ENCODE measurements around the gene TPO.
"Not testable (repeated sequence)": the region's sequence is repeated elsewhere in the genome, so short reads cannot be mapped to it uniquely, and the experiment has no call there.

Gene TPO

DNA sequence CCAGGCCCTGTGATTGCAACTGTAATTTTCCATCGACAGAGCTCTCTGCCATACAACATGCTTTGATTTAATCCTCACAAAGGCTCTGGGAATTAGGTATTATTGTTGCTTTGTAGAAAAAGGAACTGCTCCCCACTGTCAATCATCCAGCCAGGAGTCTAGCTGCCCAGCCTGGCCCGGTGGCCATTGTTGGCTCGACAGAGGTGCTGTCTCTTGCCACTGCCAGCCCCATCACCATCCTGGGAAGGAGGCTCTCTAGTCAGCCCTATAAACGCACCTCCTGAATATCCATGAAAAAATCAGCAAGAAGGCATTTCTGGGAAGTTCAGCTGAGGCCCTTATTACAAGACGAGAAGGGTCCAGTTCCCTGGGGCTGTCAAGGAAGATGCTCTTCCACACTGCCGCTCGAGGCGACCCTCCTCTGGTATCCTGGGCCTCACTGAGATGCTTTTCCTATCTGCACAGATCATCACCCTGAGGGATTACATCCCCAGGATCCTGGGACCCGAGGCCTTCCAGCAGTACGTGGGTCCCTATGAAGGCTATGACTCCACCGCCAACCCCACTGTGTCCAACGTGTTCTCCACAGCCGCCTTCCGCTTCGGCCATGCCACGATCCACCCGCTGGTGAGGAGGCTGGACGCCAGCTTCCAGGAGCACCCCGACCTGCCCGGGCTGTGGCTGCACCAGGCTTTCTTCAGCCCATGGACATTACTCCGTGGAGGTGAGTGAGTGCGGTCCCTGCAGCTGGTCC lies 71.0 kb downstream of the TPO start:
- no peak for DNase-seq (ENCODE audit: low spot score)

GRCh38 chr2:1486670-1487069 lies 73.4 kb downstream of the TPO start:
- DNase-seq (ENCODE audit: low spot score): no peak

DNA sequence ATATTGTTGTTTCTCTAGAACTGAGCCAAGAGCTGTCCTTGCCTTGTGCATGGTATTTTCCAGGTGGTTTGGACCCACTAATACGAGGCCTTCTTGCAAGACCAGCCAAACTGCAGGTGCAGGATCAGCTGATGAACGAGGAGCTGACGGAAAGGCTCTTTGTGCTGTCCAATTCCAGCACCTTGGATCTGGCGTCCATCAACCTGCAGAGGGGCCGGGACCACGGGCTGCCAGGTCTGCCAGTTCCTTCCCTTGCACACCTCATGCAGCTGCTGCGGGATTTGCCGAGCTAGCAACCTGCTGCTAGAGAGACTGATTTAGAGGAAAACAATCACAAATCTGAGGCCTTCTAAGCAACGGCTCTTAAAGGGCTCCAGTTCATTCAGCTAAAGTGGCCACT lies 74.5 kb downstream of the TPO start:
- no peak for DNase-seq (ENCODE audit: low spot score)

DNA sequence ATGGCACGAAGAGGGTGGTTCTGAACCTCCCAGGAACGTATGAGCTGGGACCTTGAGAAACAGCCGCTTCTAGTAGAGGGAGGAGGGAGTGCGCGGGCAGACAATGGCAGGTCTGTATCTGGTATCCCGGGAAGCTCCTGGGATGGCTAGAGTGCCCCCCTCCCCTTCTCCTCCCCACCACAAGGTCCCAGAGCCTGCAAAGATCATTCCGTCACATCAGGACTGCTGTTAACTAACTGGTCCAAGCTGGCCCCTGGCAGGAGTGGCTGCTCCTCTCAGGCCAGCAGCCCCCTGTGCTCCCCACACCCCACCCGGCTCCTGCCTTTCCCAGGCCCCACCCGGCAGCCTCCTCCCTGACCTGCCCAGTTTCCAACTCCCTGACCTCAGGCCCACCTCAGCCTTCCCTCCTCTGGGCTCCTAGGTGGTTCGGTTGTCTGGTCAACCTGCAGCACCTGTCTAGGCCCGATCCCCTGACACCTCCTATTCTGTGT lies 75.0 kb downstream of the TPO start:
- no peak for DNase-seq (ENCODE audit: low spot score)

- no peak for DNase-seq (ENCODE audit: low spot score)
Observed at GRCh38 chr2:1488851-1489250, 75.6 kb downstream of the TPO start.

GRCh38 chr2:1489486-1489885 lies 76.2 kb downstream of the TPO start:
- no peak for DNase-seq (ENCODE audit: low spot score)

DNA sequence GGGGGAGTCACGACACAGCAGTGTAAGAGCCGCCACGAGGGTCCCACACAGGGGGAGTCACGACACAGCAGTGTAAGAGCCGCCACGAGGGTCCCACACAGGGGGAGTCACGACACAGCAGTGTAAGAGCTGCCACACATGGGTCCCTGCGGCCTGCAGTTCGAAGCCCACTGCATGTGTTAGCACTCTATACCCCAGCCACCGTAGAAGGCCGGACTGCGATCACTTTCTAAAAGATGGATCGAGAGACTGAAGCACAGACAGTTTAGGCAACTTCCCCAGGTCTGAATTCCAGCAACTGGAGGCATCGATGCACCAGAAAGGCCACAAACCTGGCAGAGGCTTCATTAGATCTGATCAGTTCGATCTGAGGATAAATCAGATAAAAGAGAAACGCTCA lies 77.1 kb downstream of the TPO start:
- not testable (repeated sequence) for DNase-seq (ENCODE audit: low spot score)

DNA sequence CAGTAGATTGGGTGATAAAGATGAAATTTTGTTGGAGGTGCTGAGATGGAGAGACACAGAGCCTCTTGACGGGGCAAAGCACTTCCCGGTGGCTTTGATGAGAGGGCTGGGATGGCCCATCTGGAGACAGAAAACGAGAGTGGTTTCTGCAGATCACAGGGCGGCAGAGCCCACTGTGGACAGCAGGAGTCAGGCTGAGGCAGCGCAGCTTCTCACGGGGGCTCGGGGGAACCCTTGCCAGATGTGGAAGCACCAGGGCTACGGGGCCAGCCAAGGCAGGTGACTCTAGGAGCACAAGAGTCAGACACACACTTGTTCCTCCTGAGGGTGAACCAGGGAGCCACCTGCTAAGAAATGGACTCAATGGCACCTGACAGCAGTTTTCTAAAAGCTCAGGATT lies 78.5 kb downstream of the TPO start:
- no peak for DNase-seq (ENCODE audit: low spot score)

- not testable (repeated sequence) for DNase-seq (ENCODE audit: low spot score)
Observed at GRCh38 chr2:1492231-1492630, 79.0 kb downstream of the TPO start.

DNA sequence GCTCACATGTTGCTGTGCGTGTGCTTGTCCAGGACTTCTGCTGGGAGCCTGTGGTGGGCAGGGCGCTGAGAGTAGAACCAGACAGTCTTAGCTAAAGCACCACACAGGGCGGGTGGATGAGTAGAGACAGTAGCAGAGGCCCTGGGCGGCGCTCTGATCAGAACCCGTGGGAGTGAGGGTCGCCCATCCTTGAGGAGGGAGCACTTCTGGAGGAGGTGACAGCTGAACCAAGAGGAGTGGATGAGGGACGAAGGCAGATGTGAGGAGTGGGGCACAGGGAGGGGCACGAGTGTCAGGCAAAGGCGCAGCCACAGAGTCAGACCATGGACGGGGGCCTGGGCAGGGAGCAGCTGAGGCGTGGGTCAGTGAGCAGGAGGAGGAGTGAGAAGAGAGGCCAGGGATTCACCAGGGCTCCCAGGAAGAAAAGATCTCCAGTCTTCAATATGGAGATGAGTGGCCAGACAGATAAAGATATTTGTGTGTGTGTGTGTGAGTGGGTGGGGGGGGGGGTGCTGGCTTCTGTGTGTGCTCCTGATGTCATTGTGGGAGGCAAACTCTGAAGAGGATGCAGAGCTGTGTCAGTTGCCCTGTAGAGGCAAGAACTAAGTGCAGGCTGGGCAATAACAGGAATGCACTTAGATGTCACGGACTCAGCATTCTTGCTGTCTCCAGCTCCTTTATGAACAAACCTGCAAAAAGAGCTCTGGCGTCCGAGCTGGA lies 79.6 kb downstream of the TPO start:
- no peak for DNase-seq (ENCODE audit: low spot score)

DNA sequence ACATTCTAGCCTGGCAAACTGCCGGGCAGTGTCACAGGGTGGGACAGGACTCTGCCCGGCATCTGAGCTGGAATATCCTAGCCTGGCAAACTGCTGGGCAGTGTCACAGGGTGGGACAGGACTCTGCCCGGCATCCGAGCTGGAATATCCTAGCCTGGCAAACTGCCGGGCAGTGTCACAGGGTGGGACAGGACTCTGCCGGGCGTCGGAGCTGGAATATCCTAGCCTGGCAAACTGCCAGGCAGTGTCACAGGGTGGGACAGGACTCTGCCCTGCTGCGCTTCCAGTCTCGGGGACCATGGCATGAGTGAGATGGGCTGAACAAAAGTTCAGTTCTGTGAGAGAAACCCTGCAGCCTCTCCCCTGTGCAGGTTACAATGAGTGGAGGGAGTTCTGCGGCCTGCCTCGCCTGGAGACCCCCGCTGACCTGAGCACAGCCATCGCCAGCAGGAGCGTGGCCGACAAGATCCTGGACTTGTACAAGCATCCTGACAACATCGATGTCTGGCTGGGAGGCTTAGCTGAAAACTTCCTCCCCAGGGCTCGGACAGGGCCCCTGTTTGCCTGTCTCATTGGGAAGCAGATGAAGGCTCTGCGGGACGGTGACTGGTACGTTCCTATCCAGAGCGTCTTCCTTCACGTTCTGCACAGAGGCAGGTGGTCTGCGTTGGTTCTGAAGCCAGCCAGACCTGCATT lies 80.3 kb downstream of the TPO start:
- DNase-seq (ENCODE audit: low spot score): no peak

- no peak for DNase-seq (ENCODE audit: low spot score)
Observed at GRCh38 chr2:1494257-1494656, 81.0 kb downstream of the TPO start.

GRCh38 chr2:1494906-1495305 lies 81.6 kb downstream of the TPO start:
- no peak for DNase-seq (ENCODE audit: low spot score)

GRCh38 chr2:1495676-1496358 lies 82.6 kb downstream of the TPO start:
- no peak for DNase-seq (ENCODE audit: low spot score)

GRCh38 chr2:1496359-1496821 lies 83.1 kb downstream of the TPO start:
- DNase-seq (ENCODE audit: low spot score): no peak

- no peak for DNase-seq (ENCODE audit: low spot score)
Observed at GRCh38 chr2:1497122-1497611, 83.9 kb downstream of the TPO start.

DNA sequence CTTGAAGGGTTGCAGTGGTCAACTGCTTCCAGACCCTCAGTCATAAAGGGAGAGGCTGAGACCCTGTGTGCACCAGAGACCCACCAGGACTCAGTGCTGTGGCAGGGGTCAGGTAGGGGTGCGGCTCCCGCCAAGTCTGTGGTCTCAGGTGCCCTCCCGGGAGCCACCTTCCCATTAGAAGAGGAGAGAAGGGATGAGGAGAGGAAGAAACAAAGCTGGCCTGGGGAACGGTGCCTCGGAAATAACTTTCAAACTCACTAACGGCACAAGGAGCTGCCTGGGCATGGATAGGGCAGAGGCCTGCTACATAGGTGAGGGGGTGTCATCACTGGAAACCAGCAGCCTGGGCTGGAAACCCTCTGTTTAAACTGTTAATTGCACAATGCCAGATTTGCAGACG lies 84.9 kb downstream of the TPO start:
- DNase-seq (ENCODE audit: low spot score): no peak

- no peak for DNase-seq (ENCODE audit: low spot score)
Observed at GRCh38 chr2:1499033-1499795, 86.0 kb downstream of the TPO start.

DNA sequence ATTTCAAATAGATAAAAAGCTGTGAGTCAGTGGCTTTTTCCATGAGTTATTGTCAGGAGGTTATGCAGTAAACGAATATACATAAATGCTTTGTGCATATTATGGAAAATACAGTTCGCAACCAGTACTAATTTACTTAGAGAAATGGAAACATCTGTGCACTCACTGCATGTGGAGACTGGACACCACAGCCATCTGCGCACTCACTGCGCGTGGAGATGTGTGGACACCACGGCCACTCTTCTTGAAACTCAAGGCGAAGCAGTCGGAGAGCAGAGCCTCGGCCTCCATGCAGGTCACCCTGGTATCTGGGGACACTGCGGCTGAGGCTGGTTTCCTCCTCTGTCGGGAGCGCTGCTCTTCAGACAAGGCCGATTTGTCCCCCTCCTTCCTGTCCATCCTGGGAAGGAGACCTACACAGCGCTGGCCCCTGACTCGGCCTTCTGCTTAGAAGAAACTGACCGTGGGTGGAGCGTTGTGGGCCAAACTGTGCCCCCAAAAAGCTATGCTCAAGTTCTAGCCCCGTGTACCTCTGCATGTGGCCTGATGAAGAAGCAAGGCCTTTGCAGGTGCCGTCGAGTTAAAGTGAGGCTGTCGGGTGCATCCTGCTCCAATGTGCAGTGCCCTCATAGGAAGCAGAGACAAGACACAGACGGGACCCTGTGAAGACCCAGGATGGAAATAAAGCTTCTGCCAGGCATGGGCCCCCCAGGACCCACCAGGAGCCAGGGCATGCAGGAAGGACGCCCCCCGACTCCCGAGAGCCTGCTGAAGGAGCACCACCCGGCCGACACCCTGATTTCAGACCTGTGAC lies 88.0 kb downstream of the TPO start:
- DNase-seq (ENCODE audit: low spot score): no peak

GRCh38 chr2:1501991-1502390 lies 88.7 kb downstream of the TPO start:
- no peak for DNase-seq (ENCODE audit: low spot score)

Data from hepatic stellate cell (primary cell).